HL-60 (cell line): ENCODE results near the gene COL24A1.
"Not testable (repeated sequence)": the region's sequence is repeated elsewhere in the genome, so short reads cannot be mapped to it uniquely, and the experiment has no call there.

Experiments
- DNase-seq, 2 experiments: peaks; one replicate each; pipeline ENCODE4 v3.0.0-alpha.2; 2010 to 2020; ENCODE audit warnings: low read depth in 1 of 2, low spot score in 1 of 2
- H3K27ac ChIP-seq: fragments of 250-450 bp; sonication (Bioruptor Pico); replicated peaks from 2 replicates; pipeline ENCODE4 v1.5.1; 2020; ENCODE audit warnings: mild to moderate bottlenecking, moderate library complexity
- H3K27me3 ChIP-seq: fragments of 250-450 bp; sonication (Bioruptor Pico); 2 replicates; pipeline ENCODE4 v1.5.1; 2021; ENCODE audit warnings: mild to moderate bottlenecking, moderate library complexity; ENCODE audit not compliant: insufficient read depth, poor library complexity, severe bottlenecking
- H3K4me3 ChIP-seq: replicated peaks from 2 replicates; pipeline ENCODE4 v1.5.1; 2011; ENCODE audit warnings: mild to moderate bottlenecking, control low read depth, low read length; ENCODE audit not compliant: insufficient read depth
- GABPA ChIP-seq: IDR thresholded peaks from 2 replicates; pipeline ENCODE4 v1.6.1; 2012; ENCODE audit warnings: low read depth
- POLR2AphosphoS5 ChIP-seq: IDR thresholded peaks from 2 replicates; pipeline ENCODE4 v1.6.1; 2012; ENCODE audit warnings: low read depth
- REST ChIP-seq: IDR thresholded peaks from 2 replicates; pipeline ENCODE4 v1.6.1; 2012; ENCODE audit warnings: low read depth; ENCODE audit not compliant: insufficient replicate concordance
- SPI1 ChIP-seq: IDR thresholded peaks from 2 replicates; pipeline ENCODE4 v1.6.1; 2012; ENCODE audit warnings: low read depth, mild to moderate bottlenecking, borderline replicate concordance
- TF ChIP-seq, protein P1 (sequence below): IDR thresholded peaks from one replicate; pipeline ENCODE4 v1.5.1; 2011; ENCODE audit warnings: low read length, control low read depth, inconsistent platforms; ENCODE audit not compliant: insufficient read depth

COL24A1 gene

GRCh38 chr1:86085741-86086409 is 70.7 kb downstream of the COL24A1 start:
- no peak for DNase-seq
- no peak overlapping the region for H3K4me3 ChIP-seq
- TF ChIP-seq SPI1: no peak
- no peaks in the 10 kb centered on the region for H3K27me3 ChIP-seq
- no peak overlapping the region for H3K27ac ChIP-seq

DNA sequence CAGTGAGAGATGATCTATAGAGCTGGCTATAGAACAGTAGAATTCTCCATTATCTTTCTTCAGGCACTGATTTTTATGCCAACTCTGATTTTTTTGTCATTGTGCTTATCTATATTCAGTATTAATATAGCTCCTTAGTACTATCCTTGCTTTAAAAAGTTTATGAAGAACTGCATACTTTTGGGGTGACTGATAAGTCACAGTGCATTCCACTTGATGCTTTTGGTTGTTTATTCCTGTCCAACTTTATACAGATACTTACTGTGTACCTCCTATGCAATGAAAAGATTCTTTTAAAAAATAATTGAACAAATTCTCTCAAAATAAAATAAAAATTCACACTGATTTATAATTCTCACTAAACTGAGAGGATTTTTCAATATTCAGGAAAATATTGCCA is 71.6 kb downstream of the COL24A1 start:
- Histone ChIP-seq H3K4me3 (no peak overlapping the region), H3K27me3 (no peaks in the 10 kb centered on the region), H3K27ac (no peak overlapping the region)
- TF ChIP-seq POLR2AphosphoS5: no peak
- no peak for TF ChIP-seq SPI1
- TF ChIP-seq, protein P1, sequence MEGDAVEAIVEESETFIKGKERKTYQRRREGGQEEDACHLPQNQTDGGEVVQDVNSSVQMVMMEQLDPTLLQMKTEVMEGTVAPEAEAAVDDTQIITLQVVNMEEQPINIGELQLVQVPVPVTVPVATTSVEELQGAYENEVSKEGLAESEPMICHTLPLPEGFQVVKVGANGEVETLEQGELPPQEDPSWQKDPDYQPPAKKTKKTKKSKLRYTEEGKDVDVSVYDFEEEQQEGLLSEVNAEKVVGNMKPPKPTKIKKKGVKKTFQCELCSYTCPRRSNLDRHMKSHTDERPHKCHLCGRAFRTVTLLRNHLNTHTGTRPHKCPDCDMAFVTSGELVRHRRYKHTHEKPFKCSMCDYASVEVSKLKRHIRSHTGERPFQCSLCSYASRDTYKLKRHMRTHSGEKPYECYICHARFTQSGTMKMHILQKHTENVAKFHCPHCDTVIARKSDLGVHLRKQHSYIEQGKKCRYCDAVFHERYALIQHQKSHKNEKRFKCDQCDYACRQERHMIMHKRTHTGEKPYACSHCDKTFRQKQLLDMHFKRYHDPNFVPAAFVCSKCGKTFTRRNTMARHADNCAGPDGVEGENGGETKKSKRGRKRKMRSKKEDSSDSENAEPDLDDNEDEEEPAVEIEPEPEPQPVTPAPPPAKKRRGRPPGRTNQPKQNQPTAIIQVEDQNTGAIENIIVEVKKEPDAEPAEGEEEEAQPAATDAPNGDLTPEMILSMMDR: no peak
- no peak for DNase-seq

DNA sequence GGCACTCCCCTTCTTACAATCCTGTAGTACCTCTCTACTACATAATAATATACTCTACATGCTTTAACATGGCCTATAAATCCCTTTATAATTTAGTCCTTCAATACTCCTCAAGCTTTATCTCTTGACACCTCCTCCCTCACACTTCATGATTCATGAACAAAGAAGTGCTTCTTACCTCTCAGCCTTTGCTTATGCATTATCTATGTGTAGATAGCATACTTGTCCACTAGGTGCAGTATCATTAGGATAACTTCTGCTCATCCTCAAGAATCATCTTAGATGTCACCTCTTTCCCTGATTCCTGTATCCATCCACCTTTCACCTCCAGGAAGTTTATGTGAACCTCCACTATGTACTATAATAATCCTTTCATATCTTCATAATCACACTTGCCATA is 74.4 kb downstream of the COL24A1 start:
- Histone ChIP-seq H3K27me3 (no peaks in the 10 kb centered on the region), H3K4me3 (no peak overlapping the region), H3K27ac (no peak overlapping the region)
- TF ChIP-seq SPI1 (no peak), REST (no peak), POLR2AphosphoS5 (no peak)
- TF ChIP-seq, protein P1: peak; percentile 3
- DNase-seq: no peak

DNA sequence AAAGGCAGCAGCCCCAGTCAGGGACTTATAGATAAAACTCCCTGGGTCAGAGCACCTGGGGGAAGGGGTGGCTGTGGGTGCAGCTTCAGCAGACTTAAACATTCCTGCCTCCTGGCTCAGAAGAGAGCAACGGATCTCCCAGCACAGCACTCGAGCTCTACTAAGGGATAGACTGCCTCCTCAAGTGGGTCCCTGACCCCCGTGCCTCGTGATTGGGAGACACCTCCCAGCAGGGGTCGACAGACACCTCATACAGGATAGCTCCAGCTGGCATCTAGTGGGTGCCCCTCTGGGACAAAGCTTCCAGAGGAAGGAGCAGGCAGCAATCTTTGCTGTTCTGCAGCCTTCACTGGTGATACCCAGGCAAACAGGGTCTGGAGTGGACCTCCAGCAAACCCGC is 84.1 kb downstream of the COL24A1 start:
- not testable (repeated sequence) for H3K27me3 ChIP-seq, DNase-seq, H3K4me3 ChIP-seq, H3K27ac ChIP-seq

GRCh38 chr1:86071870-86072269 is 84.7 kb downstream of the COL24A1 start:
- not testable (repeated sequence) for DNase-seq, H3K27ac ChIP-seq, H3K4me3 ChIP-seq, H3K27me3 ChIP-seq

DNA sequence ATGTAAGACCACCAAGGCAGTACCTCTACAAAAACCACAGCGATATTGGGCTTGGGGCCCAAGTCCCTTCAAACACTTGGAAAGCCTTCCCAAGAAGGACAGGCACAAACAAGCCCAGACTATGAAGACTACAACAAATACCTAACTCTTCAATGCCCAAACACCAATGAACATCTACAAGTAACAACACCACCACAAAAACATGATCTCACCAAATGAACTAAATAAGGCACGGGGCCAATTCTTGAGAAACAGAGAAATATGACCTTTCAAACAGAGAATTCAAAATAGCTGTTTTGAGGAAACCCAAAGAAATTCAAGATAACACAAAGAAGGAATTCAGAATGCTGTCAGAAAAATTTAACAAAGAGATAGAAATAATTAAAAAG is 86.8 kb downstream of the COL24A1 start:
- Histone ChIP-seq H3K27me3 (no peaks in the 10 kb centered on the region), H3K4me3 (no peak overlapping the region), H3K27ac (no peak overlapping the region)
- TF ChIP-seq, protein P1: no peak
- TF ChIP-seq GABPA: no peak
- no peak for TF ChIP-seq SPI1
- TF ChIP-seq POLR2AphosphoS5: no peak
- no peak for TF ChIP-seq REST
- DNase-seq: no peak
